Smooth muscle cell (in vitro differentiated cells): ENCODE measurements around the gene MTUS2. TPM values are rescaled to one million over a fixed set of nuclear protein-coding genes. Genes with fewer than 3 reads are reported as not detected.

Experiments used
- DNase-seq: peaks from one replicate; lab custom pipeline; 2025; ENCODE audit not compliant: unreplicated experiment; lab: John Stamatoyannopoulos, UW
- H2AFZ ChIP-seq: fragments of 200-600 bp; sonication (generic); 2 replicates; pipeline ENCODE4 v1.6.0; 2016; ENCODE audit warnings: antibody characterized with exemption, low read depth, mild to moderate bottlenecking
- H3F3A ChIP-seq: fragments of 200-600 bp; sonication (generic); 2 replicates; pipeline ENCODE4 v1.6.0; 2017; ENCODE audit warnings: antibody characterized with exemption, low read depth
- H3K27ac ChIP-seq: fragments of 200-600 bp; sonication (generic); 2 replicates; pipeline ENCODE4 v1.5.1; 2016; ENCODE audit warnings: low read depth, mild to moderate bottlenecking
- H3K27me3 ChIP-seq: fragments of 200-600 bp; sonication (generic); 2 replicates; pipeline ENCODE4 v1.6.1; 2016; ENCODE audit warnings: low read depth, mild to moderate bottlenecking
- H3K36me3 ChIP-seq: fragments of 200-600 bp; sonication (generic); 2 replicates; pipeline ENCODE4 v1.5.1; 2016; ENCODE audit warnings: low read depth
- H3K4me1 ChIP-seq: fragments of 200-600 bp; sonication (generic); 2 replicates; pipeline ENCODE4 v1.5.1; 2016; ENCODE audit warnings: low read depth
- H3K4me2 ChIP-seq: fragments of 200-600 bp; sonication (generic); 2 replicates; pipeline ENCODE4 v1.6.0; 2016; ENCODE audit warnings: mild to moderate bottlenecking
- H3K4me3 ChIP-seq: fragments of 200-600 bp; sonication (generic); 2 replicates; pipeline ENCODE4 v1.5.1; 2016; ENCODE audit warnings: mild to moderate bottlenecking
- H3K79me2 ChIP-seq: fragments of 200-600 bp; sonication (generic); 2 replicates; pipeline ENCODE4 v1.6.0; 2016; ENCODE audit warnings: low read depth, mild to moderate bottlenecking
- H3K9ac ChIP-seq: fragments of 200-600 bp; sonication (generic); 2 replicates; pipeline ENCODE4 v1.6.0; 2016; ENCODE audit warnings: low read depth
- H3K9me3 ChIP-seq: fragments of 200-600 bp; sonication (generic); replicated peaks from 2 replicates; pipeline ENCODE4 v1.5.1; 2016; ENCODE audit warnings: low read depth
- H4K20me1 ChIP-seq: fragments of 200-600 bp; sonication (generic); 2 replicates; pipeline ENCODE4 v1.6.0; 2016; ENCODE audit warnings: low read depth
- WGBS: methylation state at CpG from one replicate; pipeline ENCODE4 v1.1.7; 2016; ENCODE audit warnings: low lambda C conversion rate; 5-methylcytosine and 5-hydroxymethylcytosine counted together
- polyA plus RNA-seq: library from polyadenylated mRNA; unstranded; fragments of >200 nt; fragmentation: Nextera tagmentation; extraction: Ambion mirVana; gene quantifications from 2 replicates; pipeline ENCODE4 v1.2.1, GENCODE V29; 2016
- total RNA-seq: library from RNA; depleted of rRNA; stranded (reverse); fragments of >200 nt; gene quantifications from 2 replicates; pipeline ENCODE4 v1.2.3, GENCODE V29; 2014
- TF ChIP-seq, protein P1 (sequence below): fragments of 200-600 bp; sonication (generic); IDR thresholded peaks from 2 replicates; pipeline ENCODE4 v1.5.1; 2017; ENCODE audit warnings: borderline replicate concordance, mild to moderate bottlenecking, antibody characterized with exemption; ENCODE audit not compliant: insufficient read depth, poor library complexity, severe bottlenecking

The MTUS2 gene
- total and polyA plus RNA-seq, 2 experiments from 2014 or later, result 0.06 to 0.63 TPM

DNA sequence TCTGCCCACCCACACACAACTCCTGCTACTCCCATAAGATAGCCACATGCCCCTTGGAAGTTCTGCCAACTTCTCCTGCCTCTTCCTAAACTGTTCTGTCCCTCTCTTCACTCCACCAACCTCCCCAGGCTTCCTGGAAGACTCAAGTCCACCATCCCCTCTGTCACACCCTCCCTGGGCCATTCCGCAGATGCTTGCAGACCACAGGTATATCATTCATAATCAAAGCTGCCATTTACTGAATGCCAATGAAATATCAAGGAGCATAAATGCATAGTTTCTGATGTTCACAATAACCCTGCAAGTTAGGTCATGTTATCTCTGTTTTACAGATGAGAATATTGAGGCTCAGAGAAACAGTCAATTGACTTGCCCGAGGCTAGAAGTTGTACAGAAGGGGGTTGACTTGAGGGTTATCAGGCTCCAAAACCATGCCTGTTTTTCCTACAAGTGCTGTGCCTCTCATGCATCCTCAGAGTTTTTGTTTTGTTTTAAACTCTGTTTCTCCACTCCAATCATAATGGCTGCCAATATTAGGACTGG lies 639.7 kb downstream of the MTUS2 start:
- TF ChIP-seq, protein P1, sequence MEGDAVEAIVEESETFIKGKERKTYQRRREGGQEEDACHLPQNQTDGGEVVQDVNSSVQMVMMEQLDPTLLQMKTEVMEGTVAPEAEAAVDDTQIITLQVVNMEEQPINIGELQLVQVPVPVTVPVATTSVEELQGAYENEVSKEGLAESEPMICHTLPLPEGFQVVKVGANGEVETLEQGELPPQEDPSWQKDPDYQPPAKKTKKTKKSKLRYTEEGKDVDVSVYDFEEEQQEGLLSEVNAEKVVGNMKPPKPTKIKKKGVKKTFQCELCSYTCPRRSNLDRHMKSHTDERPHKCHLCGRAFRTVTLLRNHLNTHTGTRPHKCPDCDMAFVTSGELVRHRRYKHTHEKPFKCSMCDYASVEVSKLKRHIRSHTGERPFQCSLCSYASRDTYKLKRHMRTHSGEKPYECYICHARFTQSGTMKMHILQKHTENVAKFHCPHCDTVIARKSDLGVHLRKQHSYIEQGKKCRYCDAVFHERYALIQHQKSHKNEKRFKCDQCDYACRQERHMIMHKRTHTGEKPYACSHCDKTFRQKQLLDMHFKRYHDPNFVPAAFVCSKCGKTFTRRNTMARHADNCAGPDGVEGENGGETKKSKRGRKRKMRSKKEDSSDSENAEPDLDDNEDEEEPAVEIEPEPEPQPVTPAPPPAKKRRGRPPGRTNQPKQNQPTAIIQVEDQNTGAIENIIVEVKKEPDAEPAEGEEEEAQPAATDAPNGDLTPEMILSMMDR, result no peak
- no peaks in the 10 kb centered on the region for H4K20me1 ChIP-seq
- H3K36me3 ChIP-seq, result no peaks in the 10 kb centered on the region
- no peaks in the 10 kb centered on the region for H3K79me2 ChIP-seq
- H2AFZ ChIP-seq, result no peak overlapping the region
- no peak for DNase-seq
- H3F3A ChIP-seq, result no peaks in the 10 kb centered on the region
- no peaks in the 10 kb centered on the region for H3K27me3 ChIP-seq
- H3K4me1 ChIP-seq, result no peaks in the 10 kb centered on the region
- 84% methylated on average over 2 of the region's 2 CpGs for WGBS
- no peak overlapping the region for H3K4me2 ChIP-seq
- H3K4me3 ChIP-seq, result no peak overlapping the region
- no peak overlapping the region for H3K27ac ChIP-seq
- H3K9me3 ChIP-seq, result no peaks in the 10 kb centered on the region
- H3K9ac ChIP-seq, result no peak overlapping the region

DNA sequence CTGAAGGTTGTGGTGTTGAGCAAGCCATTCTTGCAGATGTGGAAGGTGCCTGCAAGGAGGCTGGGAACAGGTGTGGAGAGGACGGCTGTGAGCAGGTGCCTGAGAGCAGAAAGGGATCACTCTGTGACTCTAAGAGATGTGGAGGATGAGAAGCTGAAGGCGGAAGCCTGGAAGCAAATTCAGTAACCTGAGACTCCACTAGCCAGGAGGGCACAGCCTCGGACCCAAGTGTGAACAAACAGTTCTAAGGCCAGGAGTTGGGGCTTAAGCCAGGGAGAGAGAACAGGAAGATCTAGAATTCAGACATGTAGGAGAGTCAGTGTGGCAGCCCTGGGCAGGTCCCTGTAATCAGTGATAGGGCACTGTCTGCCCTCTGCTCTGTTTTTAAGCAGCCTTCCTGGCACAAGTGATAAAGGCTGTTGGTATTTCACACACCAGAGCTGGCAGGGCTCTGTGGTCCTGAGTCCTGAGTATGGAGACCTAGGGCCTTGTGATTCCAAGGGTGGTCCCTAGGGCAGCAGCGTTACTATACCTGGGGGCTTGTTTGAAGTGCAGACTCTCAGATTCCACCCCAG lies 644.1 kb downstream of the MTUS2 start:
- Histone ChIP-seq H3K4me1 (no peaks in the 10 kb centered on the region), H3K9ac (no peak overlapping the region), H3K4me2 (no peak overlapping the region), H3K79me2 (no peaks in the 10 kb centered on the region), H3K4me3 (no peak overlapping the region), H3K36me3 (no peaks in the 10 kb centered on the region), H3K27ac (no peak overlapping the region), H3F3A (no peaks in the 10 kb centered on the region), H3K9me3 (no peaks in the 10 kb centered on the region), H3K27me3 (no peaks in the 10 kb centered on the region), H2AFZ (no peak overlapping the region), H4K20me1 (no peaks in the 10 kb centered on the region)
- DNase-seq, result no peak
- TF ChIP-seq, protein P1, result no peak
- WGBS, result 79% methylated on average over 4 of the region's 4 CpGs

DNA sequence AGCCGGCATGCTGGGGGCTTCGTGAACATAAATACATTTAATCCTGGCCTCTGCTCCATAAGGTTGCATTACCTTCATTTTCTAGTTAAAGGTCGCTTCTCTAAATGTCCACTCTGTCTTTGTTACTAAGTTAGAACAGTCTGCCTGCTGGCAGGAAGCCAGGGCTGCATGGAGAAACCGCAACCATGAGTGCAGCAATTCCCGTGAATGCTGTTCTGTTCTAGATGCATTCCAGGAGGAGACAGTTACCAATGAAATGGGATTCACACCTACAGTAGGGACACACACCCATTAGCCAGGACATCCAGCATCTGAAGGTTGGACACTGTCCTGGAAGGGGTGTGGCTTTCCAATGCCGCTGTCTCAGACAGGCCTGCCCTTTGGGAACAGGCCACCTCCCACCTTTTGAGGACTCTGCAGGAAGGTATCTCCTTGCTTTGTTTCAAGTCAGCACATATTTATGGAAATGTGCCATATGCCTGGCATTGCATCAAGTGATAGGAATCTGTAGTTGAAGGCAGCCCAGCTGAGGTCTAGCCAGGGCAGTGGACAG lies 645.7 kb downstream of the MTUS2 start:
- Histone ChIP-seq H2AFZ (no peak overlapping the region), H3K9ac (no peak overlapping the region), H3K4me1 (no peaks in the 10 kb centered on the region), H3K9me3 (no peaks in the 10 kb centered on the region), H3F3A (no peaks in the 10 kb centered on the region), H3K79me2 (no peaks in the 10 kb centered on the region), H3K4me3 (no peak overlapping the region), H3K36me3 (no peaks in the 10 kb centered on the region), H4K20me1 (no peaks in the 10 kb centered on the region), H3K27ac (no peak overlapping the region), H3K4me2 (no peak overlapping the region), H3K27me3 (no peaks in the 10 kb centered on the region)
- 81% methylated on average over 6 of the region's 6 CpGs for WGBS
- TF ChIP-seq, protein P1, result no peak
- DNase-seq, result no peak

DNA sequence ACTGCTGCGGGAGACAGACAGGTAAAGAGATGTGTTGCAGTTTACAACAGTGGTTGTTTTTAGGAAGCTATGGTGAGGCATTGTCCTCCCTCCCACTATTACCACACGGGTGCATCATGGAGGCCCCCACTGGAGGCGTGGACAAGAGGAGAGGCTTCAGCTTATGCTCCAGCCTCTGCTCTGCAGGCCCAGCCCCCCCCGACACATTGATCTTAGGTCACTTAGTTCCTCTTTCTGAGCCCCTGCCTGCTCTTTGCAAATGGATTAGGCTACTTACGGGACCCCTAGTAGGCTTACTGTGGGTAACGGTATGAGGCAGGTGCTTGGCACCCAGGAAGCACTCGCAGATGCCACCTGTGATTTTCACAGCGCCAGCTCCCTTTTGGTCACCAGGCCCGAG lies 651.4 kb downstream of the MTUS2 start:
- no peak overlapping the region for H3K4me3 ChIP-seq
- TF ChIP-seq, protein P1, result no peak
- H3K9ac ChIP-seq, result no peak overlapping the region
- no peaks in the 10 kb centered on the region for H3K27me3 ChIP-seq
- H3K4me2 ChIP-seq, result no peak overlapping the region
- DNase-seq, result no peak
- H3K36me3 ChIP-seq, result no peaks in the 10 kb centered on the region
- H2AFZ ChIP-seq, result no peak overlapping the region
- WGBS, result 90% methylated on average over 9 of the region's 9 CpGs
- no peaks in the 10 kb centered on the region for H3K79me2 ChIP-seq
- no peaks in the 10 kb centered on the region for H3K4me1 ChIP-seq
- H3K27ac ChIP-seq, result no peak overlapping the region
- H4K20me1 ChIP-seq, result no peaks in the 10 kb centered on the region
- H3F3A ChIP-seq, result no peaks in the 10 kb centered on the region
- no peaks in the 10 kb centered on the region for H3K9me3 ChIP-seq
